GM12872 (cell line): ENCODE measurements around the gene ZNF385B.

Experiments used
- TF ChIP-seq, protein P1 (sequence below): IDR thresholded peaks from 3 replicates; pipeline ENCODE4 v1.5.1; 2011; ENCODE audit warnings: low read depth, mild to moderate bottlenecking, low read length, moderate library complexity; ENCODE audit not compliant: insufficient read depth

The ZNF385B gene

DNA sequence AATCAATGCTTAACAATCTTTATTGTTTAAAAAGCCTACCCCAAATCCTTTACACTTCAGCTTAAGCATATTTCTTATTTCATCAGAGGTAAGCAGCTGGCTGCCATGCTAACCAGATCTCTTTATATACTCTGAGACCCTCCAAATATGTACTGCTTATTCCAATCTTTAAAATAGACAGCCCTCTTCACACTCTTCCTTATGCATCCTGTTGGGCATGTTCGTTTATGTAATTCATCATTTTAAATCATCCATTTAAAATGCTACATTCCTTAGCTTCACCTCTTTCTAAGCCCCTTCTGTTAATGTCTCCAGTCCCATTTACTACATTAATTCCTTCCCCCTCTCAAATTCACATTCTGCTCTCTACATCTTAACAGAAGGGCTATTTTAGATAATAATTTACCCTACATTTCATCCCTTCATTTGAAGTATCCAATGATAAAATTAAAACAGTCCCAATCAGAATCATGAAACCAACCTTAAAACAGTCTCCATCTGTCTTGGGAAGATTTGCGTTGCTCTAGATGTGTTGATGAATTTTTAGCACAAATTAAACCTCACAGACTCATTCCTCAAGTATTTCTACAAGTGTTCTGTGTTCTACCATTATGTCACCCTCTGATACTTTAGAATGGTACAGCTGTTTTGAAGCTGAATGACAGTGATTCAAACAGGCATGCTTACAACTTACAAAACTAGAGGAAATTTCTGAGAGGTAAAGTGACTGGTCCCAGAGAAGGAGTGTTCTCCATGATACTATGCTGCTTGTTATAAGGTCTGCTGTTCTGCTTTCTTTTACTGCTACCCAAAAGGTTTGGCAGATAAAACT lies 59.1 kb downstream of the ZNF385B start:
- TF ChIP-seq, protein P1, sequence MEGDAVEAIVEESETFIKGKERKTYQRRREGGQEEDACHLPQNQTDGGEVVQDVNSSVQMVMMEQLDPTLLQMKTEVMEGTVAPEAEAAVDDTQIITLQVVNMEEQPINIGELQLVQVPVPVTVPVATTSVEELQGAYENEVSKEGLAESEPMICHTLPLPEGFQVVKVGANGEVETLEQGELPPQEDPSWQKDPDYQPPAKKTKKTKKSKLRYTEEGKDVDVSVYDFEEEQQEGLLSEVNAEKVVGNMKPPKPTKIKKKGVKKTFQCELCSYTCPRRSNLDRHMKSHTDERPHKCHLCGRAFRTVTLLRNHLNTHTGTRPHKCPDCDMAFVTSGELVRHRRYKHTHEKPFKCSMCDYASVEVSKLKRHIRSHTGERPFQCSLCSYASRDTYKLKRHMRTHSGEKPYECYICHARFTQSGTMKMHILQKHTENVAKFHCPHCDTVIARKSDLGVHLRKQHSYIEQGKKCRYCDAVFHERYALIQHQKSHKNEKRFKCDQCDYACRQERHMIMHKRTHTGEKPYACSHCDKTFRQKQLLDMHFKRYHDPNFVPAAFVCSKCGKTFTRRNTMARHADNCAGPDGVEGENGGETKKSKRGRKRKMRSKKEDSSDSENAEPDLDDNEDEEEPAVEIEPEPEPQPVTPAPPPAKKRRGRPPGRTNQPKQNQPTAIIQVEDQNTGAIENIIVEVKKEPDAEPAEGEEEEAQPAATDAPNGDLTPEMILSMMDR = no peak

- TF ChIP-seq, protein P1 = no peak
These were observed 60.6 kb downstream of the ZNF385B start for GRCh38 chr2:179800776-179801175.

- TF ChIP-seq, protein P1 = no peak
These were observed 65.0 kb downstream of the ZNF385B start for GRCh38 chr2:179796213-179797007.

DNA sequence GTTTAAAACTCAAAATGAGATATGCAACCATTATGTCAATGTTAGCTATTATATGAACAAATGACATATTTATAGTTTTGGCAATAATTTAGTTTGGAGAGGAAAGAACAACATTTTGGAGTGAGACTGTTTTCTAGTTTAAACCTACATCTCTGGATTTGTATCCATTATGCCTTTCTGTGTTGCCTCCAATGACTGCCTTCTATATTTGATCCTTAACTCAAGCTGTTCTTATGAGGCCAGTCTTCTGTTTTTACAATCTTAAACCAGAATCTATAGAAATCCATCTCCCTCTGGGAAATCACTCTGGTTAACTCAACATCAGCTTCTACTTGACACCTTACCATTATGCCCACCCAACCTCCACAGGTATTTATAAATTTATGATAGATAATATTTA lies 67.5 kb downstream of the ZNF385B start:
- TF ChIP-seq, protein P1 = no peak

- TF ChIP-seq, protein P1 = no peak
These were observed 68.2 kb downstream of the ZNF385B start for GRCh38 chr2:179793238-179793637.

DNA sequence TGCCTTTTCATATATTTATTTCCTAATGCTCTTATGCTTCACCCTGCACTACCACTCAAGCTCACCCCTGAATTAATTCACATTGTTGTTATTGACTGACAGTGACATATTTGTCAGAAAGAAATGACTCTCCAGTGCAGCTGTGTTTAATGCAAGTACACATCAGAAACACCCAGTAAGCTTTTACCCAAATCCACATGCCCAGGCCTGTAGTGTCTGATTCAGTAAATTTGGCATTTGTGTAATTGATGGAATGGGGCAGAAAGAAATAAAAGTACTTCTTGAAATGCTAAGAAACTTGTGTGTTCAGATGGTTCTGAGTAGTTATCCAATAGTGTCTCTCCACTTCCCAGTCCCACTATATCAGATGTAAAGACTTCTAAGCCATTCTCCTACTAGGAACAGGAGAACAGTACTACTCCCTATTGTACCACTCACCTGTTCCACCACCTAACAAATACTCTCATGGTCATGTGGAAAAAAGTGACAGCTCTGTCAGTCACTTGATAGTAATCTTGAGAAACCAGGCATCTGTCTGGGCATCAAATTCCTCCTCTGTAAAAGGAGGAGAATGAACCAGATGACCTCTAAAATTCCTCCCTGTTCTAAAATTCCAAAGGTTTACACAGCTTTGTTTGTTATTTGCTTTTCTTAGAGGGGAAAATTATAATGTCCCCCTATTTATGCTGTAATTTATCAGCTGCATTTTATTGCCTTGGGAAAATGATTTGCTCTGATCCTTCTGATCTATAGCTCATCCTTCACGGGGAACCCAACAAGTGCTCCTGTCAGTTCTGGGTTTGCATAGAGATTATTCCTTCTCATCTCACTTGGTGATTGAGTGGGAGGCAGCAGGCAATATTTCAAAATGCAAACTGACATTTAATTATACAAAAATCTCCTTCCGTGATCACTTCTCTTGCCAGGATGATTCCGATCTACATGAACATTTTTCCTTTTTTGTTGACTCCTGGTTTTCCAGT lies 70.9 kb downstream of the ZNF385B start:
- TF ChIP-seq, protein P1 = no peak
